HL-60 (cell line): ENCODE data around the gene AHI1.

Experiments
- DNase-seq, 2 experiments: peaks; one replicate each; pipeline ENCODE4 v3.0.0-alpha.2; 2010 to 2020; ENCODE audit warnings: low read depth in 1 of 2, low spot score in 1 of 2
- H3K27ac ChIP-seq: fragments of 250-450 bp; sonication (Bioruptor Pico); replicated peaks from 2 replicates; pipeline ENCODE4 v1.5.1; 2020; ENCODE audit warnings: mild to moderate bottlenecking, moderate library complexity
- H3K27me3 ChIP-seq: fragments of 250-450 bp; sonication (Bioruptor Pico); 2 replicates; pipeline ENCODE4 v1.5.1; 2021; ENCODE audit warnings: mild to moderate bottlenecking, moderate library complexity; ENCODE audit not compliant: insufficient read depth, poor library complexity, severe bottlenecking
- H3K4me3 ChIP-seq: replicated peaks from 2 replicates; pipeline ENCODE4 v1.5.1; 2011; ENCODE audit warnings: mild to moderate bottlenecking, control low read depth, low read length; ENCODE audit not compliant: insufficient read depth
- GABPA ChIP-seq: IDR thresholded peaks from 2 replicates; pipeline ENCODE4 v1.6.1; 2012; ENCODE audit warnings: low read depth
- POLR2AphosphoS5 ChIP-seq: IDR thresholded peaks from 2 replicates; pipeline ENCODE4 v1.6.1; 2012; ENCODE audit warnings: low read depth
- SPI1 ChIP-seq: IDR thresholded peaks from 2 replicates; pipeline ENCODE4 v1.6.1; 2012; ENCODE audit warnings: low read depth, mild to moderate bottlenecking, borderline replicate concordance
- TF ChIP-seq, protein P1 (sequence below): IDR thresholded peaks from one replicate; pipeline ENCODE4 v1.5.1; 2011; ENCODE audit warnings: low read length, control low read depth, inconsistent platforms; ENCODE audit not compliant: insufficient read depth
- TF ChIP-seq, protein P2 (sequence below): IDR thresholded peaks from 2 replicates; pipeline ENCODE4 v1.6.1; 2012; ENCODE audit warnings: low read depth; ENCODE audit not compliant: insufficient replicate concordance

The AHI1 gene

DNA sequence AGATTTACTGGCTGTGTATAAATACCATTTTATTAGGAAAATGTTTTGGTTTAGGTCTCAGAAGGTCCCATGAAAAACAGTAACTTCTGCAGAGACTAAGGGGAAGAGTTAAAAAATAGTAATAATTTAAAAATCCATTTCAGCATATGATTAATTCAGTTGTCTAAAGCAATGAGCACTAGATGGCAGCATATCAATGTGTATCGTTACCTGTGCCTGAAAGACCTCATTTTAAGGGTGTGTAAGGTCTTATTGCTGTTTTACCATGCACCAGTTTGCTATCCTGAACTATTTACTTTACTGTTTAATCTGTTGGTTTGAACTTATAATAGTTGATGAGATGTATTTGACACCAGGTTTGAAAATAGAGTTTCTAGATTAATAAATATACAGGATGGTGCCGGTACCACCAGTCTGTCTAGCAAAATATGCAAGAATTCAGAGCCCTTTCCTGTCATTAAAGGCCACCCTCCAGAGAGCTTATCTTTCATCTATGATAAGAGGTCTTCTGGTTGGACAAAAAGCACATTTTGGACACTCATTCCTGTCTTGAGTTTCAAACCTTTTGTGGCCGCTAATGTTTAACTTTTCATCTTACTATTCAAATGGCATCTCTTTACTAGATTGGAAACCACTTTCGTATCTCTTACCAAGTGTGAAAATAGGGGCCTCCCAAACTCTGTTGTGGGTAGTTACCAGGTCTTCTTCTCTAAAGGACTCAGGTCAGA is 8.9 kb upstream of the AHI1 start:
- no peak for TF ChIP-seq POLR2AphosphoS5
- TF ChIP-seq SPI1: no peak
- TF ChIP-seq GABPA: no peak
- TF ChIP-seq, protein P1, sequence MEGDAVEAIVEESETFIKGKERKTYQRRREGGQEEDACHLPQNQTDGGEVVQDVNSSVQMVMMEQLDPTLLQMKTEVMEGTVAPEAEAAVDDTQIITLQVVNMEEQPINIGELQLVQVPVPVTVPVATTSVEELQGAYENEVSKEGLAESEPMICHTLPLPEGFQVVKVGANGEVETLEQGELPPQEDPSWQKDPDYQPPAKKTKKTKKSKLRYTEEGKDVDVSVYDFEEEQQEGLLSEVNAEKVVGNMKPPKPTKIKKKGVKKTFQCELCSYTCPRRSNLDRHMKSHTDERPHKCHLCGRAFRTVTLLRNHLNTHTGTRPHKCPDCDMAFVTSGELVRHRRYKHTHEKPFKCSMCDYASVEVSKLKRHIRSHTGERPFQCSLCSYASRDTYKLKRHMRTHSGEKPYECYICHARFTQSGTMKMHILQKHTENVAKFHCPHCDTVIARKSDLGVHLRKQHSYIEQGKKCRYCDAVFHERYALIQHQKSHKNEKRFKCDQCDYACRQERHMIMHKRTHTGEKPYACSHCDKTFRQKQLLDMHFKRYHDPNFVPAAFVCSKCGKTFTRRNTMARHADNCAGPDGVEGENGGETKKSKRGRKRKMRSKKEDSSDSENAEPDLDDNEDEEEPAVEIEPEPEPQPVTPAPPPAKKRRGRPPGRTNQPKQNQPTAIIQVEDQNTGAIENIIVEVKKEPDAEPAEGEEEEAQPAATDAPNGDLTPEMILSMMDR: peak; percentile 13
- TF ChIP-seq, protein P2, sequence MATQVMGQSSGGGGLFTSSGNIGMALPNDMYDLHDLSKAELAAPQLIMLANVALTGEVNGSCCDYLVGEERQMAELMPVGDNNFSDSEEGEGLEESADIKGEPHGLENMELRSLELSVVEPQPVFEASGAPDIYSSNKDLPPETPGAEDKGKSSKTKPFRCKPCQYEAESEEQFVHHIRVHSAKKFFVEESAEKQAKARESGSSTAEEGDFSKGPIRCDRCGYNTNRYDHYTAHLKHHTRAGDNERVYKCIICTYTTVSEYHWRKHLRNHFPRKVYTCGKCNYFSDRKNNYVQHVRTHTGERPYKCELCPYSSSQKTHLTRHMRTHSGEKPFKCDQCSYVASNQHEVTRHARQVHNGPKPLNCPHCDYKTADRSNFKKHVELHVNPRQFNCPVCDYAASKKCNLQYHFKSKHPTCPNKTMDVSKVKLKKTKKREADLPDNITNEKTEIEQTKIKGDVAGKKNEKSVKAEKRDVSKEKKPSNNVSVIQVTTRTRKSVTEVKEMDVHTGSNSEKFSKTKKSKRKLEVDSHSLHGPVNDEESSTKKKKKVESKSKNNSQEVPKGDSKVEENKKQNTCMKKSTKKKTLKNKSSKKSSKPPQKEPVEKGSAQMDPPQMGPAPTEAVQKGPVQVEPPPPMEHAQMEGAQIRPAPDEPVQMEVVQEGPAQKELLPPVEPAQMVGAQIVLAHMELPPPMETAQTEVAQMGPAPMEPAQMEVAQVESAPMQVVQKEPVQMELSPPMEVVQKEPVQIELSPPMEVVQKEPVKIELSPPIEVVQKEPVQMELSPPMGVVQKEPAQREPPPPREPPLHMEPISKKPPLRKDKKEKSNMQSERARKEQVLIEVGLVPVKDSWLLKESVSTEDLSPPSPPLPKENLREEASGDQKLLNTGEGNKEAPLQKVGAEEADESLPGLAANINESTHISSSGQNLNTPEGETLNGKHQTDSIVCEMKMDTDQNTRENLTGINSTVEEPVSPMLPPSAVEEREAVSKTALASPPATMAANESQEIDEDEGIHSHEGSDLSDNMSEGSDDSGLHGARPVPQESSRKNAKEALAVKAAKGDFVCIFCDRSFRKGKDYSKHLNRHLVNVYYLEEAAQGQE: no peak
- Histone ChIP-seq H3K4me3 (no peak overlapping the region), H3K27ac (no peak overlapping the region), H3K27me3 (no peaks in the 10 kb centered on the region)
- peak in 1 of 2 experiments; percentile 21 for DNase-seq

DNA sequence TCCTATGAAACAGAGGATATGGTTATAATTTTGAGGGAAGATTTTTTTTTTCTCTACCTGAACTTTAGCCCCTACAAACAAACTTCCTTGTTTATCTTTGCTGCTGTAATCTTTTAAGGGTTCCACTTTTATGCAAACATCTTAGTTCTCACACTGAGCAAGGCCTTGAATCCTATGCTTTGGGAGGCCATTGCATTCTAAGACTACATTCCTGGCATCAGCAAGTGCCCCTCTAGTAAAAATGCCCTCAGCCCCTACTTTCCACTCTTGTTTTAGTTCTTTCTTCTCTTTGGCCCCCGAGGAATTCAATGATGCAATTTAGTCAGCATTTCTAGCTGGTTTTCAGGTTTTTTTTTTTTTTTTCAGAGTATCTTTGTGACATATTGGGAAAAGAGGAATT is 8.1 kb upstream of the AHI1 start:
- DNase-seq: no peak
- H3K4me3 ChIP-seq: no peak overlapping the region
- TF ChIP-seq SPI1 (no peak), POLR2AphosphoS5 (no peak), GABPA (no peak)
- TF ChIP-seq, protein P2: no peak
- TF ChIP-seq, protein P1: no peak
- H3K27me3 ChIP-seq: no peaks in the 10 kb centered on the region
- H3K27ac ChIP-seq: no peak overlapping the region

DNA sequence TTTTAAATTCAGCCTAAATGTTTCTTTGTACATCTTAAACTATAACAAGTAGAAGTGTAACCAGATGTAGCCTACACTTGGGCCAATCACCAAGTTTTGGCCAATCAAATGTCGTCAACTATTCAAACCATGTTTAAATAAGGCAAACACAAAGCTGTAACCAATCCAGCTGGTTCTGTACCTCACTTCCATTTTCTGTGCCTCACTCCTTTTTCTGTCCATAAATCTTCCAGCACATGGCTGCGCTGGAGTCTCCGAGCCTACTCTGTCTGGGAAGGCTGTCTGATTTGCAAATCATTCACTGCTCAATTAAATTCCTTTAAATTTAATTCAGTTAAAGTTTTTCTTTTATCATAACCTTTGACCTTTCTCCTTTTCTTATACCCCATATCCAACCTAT is 7.7 kb upstream of the AHI1 start:
- H3K4me3 ChIP-seq: no peak overlapping the region
- TF ChIP-seq, protein P2: no peak
- TF ChIP-seq, protein P1: no peak
- TF ChIP-seq POLR2AphosphoS5 (no peak), SPI1 (no peak), GABPA (no peak)
- no peak for DNase-seq
- H3K27ac ChIP-seq: no peak overlapping the region
- H3K27me3 ChIP-seq: no peaks in the 10 kb centered on the region
